SK-N-SH treated with all-trans-retinoic acid at 6 μM for 48 hours (cell line): ENCODE measurements around the gene SDF4.

Experiments
- ARNTL ChIP-seq: fragments of 450-650 bp; formaldehyde crosslinking; IDR thresholded peaks from 2 replicates; pipeline ENCODE4 v1.5.0; 2020; ENCODE audit warnings: low read depth, mild to moderate bottlenecking, moderate library complexity, borderline replicate concordance
- CREB5 ChIP-seq: fragments of 250-450 bp; sonication (Bioruptor Pico); IDR thresholded peaks from 2 replicates; pipeline ENCODE4 v1.5.1; 2020; ENCODE audit warnings: low read depth, mild to moderate bottlenecking, moderate library complexity
- ESRRG ChIP-seq: fragments of 250-450 bp; sonication (Bioruptor Pico); IDR thresholded peaks from 2 replicates; pipeline ENCODE4 v1.6.1; 2021; ENCODE audit warnings: mild to moderate bottlenecking
- GLIS3 ChIP-seq: fragments of 250-450 bp; sonication (Bioruptor Pico); IDR thresholded peaks from 2 replicates; pipeline ENCODE4 v1.5.0; 2020; ENCODE audit warnings: mild to moderate bottlenecking, moderate library complexity
- OSR1 ChIP-seq: fragments of 250-450 bp; sonication (Bioruptor Pico); IDR thresholded peaks from 2 replicates; pipeline ENCODE4 v1.8.0; 2022; ENCODE audit warnings: moderate library complexity, mild to moderate bottlenecking, inconsistent platforms
- SNAI2 ChIP-seq: fragments of 250-450 bp; sonication (Bioruptor Pico); IDR thresholded peaks from 2 replicates; pipeline ENCODE4 v1.5.0; 2020; ENCODE audit warnings: mild to moderate bottlenecking, moderate library complexity
- TSHZ2 ChIP-seq: fragments of 250-450 bp; sonication (Bioruptor Pico); IDR thresholded peaks from 2 replicates; pipeline ENCODE4 v1.5.0; 2020; ENCODE audit warnings: mild to moderate bottlenecking, moderate library complexity
- ZFP3 ChIP-seq: fragments of 250-450 bp; sonication (Bioruptor Pico); IDR thresholded peaks from 2 replicates; pipeline ENCODE4 v1.5.0; 2020; ENCODE audit warnings: mild to moderate bottlenecking, moderate library complexity
- ZNF70 ChIP-seq: fragments of 450-650 bp; formaldehyde crosslinking; IDR thresholded peaks from 2 replicates; pipeline ENCODE4 v1.5.0; 2020; ENCODE audit warnings: mild to moderate bottlenecking, moderate library complexity

GRCh38 chr1:1250786-1251284 is 19.0 kb upstream of the SDF4 start:
- TF ChIP-seq ZNF70 (CRISPR knock-in tag), result no peak
- no peak for TF ChIP-seq SNAI2 (CRISPR knock-in tag)
- no peak for TF ChIP-seq ARNTL (CRISPR knock-in tag)
- TF ChIP-seq ZFP3, result no peak
- TF ChIP-seq GLIS3, result no peak
- TF ChIP-seq ESRRG (CRISPR knock-in tag), result no peak
- no peak for TF ChIP-seq OSR1 (CRISPR knock-in tag)
- no peak for TF ChIP-seq CREB5 (CRISPR knock-in tag)
- TF ChIP-seq TSHZ2 (CRISPR knock-in tag), result no peak
